Measurements from ENCODE around the gene RASAL3.
"Not testable (repeated sequence)": the region's sequence is repeated elsewhere in the genome, so short reads cannot be mapped to it uniquely, and the experiment has no call there.

The RASAL3 gene

DNA sequence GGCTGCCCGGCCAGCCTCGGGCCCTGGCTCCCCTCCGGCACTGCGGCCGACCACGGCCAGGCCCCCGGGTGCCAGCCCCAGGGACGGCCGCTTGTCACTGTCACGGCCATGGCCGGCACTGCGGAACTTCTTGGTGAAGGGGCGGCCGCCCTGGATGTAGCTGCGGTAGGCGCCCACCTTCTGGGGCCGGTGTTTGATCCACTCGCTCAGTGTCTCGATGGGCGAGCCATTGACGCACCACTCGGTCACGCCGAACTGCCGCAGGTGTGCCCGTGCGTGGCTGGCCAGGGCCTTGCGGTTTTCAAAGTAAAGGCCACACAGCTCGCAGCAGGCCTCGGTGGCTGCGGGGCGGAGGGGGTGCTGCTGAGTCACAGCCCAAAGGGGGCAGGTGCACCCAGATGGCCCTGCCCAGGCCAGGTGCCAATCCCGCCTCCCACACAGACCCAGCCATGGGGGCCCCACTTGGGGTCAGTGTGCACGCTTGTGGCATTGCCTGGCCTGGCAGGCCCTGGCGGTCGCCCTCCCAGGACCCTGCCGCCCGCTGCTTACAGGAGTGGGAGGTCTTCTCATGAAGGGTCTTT, 39.6 kb downstream of the RASAL3 start:
- H3K4me3 Mint-ChIP-seq = no peak overlapping the region
- H3K27ac Mint-ChIP-seq = no peak overlapping the region
- peak; percentile 4 for ATAC-seq

GRCh38 chr19:15424121-15424520, 40.2 kb downstream of the RASAL3 start:
- Mint-ChIP-seq H3K4me3 (no peak overlapping the region), H3K4me1 (peaks cover 15% of the 10 kb centered on the region), H3K27me3 (no peaks in the 10 kb centered on the region), H3K9me3 (no peaks in the 10 kb centered on the region), H3K27ac (no peak overlapping the region), H3K36me3 (peaks cover 58% of the 10 kb centered on the region)
- no peak for ATAC-seq

More for the DNA sequence above, 39.6 kb downstream of the RASAL3 start:
- Mint-ChIP-seq H3K9me3 (no peaks in the 10 kb centered on the region), H3K36me3 (peaks cover 58% of the 10 kb centered on the region), H3K27me3 (no peaks in the 10 kb centered on the region), H3K4me1 (peaks cover 9% of the 10 kb centered on the region)

DNA sequence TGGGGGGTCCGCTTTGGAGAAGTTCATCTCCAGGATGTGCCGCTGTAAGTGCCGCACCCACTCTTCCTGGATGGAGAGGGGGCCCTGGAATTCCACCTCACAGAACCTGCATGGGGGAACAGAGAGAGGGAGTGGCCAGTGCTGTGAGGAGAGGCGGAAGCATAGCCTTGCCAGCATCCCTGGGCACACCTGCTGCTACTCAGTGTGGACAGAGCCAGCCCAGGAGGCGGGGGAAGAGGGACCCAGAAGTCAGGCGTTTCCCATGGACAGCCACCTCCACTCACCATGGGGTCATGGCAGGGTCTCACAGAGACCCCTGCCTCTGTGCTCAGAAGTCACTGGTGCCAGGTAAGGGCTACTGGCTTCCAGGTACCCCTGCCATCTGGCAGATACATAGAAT, 41.2 kb downstream of the RASAL3 start:
- no peaks in the 10 kb centered on the region for H3K27me3 Mint-ChIP-seq
- H3K4me1 Mint-ChIP-seq = peaks cover 25% of the 10 kb centered on the region
- ATAC-seq = no peak
- peaks cover 52% of the 10 kb centered on the region for H3K36me3 Mint-ChIP-seq
- H3K27ac Mint-ChIP-seq = no peak overlapping the region
- H3K4me3 Mint-ChIP-seq = no peak overlapping the region
- no peaks in the 10 kb centered on the region for H3K9me3 Mint-ChIP-seq

GRCh38 chr19:15422296-15423075, 41.9 kb downstream of the RASAL3 start:
- Mint-ChIP-seq H3K36me3 (peaks cover 46% of the 10 kb centered on the region), H3K9me3 (no peaks in the 10 kb centered on the region), H3K27me3 (no peaks in the 10 kb centered on the region), H3K27ac (no peak overlapping the region), H3K4me1 (peaks cover 30% of the 10 kb centered on the region), H3K4me3 (no peak overlapping the region)
- no peak for ATAC-seq

GRCh38 chr19:15421721-15422260, 42.6 kb downstream of the RASAL3 start:
- Mint-ChIP-seq H3K36me3 (peaks cover 40% of the 10 kb centered on the region), H3K27ac (no peak overlapping the region), H3K4me1 (peaks cover 32% of the 10 kb centered on the region), H3K4me3 (no peak overlapping the region), H3K27me3 (no peaks in the 10 kb centered on the region), H3K9me3 (no peaks in the 10 kb centered on the region)
- no peak for ATAC-seq

GRCh38 chr19:15421136-15421695, 43.1 kb downstream of the RASAL3 start:
- no peaks in the 10 kb centered on the region for H3K27me3 Mint-ChIP-seq
- H3K4me1 Mint-ChIP-seq = peaks cover 38% of the 10 kb centered on the region
- ATAC-seq = no peak
- no peak overlapping the region for H3K4me3 Mint-ChIP-seq
- no peak overlapping the region for H3K27ac Mint-ChIP-seq
- H3K9me3 Mint-ChIP-seq = no peaks in the 10 kb centered on the region
- peaks cover 40% of the 10 kb centered on the region for H3K36me3 Mint-ChIP-seq

DNA sequence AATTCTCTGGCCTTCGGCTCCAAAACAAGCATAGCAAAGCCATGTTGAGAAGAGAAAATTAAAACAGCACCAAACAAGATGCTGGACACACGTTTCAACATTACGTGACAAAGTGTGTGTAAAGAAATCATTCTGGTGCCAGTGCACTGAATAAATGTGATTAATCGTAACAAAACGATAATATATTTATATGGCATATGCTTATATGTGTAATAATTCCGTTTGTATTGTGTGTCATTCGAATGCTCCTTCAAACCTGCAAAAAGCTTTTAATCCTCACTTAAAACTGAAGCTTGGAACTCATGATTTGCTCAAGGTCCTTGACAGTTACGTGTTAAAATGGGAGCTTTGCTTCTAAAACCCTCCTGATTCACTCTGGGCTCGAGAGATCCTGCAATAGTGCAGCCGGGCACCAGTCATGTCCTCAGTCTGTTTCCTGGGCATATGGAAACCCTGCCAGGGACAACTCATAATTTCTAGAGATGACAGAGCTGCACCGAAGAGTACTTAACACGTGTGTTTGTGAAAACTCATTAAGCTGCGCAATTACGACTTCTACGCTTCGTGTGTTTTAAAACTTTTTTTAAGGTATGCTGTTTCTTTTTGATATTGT, 44.8 kb downstream of the RASAL3 start:
- Mint-ChIP-seq H3K36me3 (peaks cover 40% of the 10 kb centered on the region), H3K4me3 (peak overlapping the region; percentile 100), H3K27me3 (no peaks in the 10 kb centered on the region), H3K9me3 (no peaks in the 10 kb centered on the region), H3K4me1 (peaks cover 46% of the 10 kb centered on the region), H3K27ac (peak overlapping the region; percentile 99)
- no peak for ATAC-seq

GRCh38 chr19:15418579-15419412, 45.5 kb downstream of the RASAL3 start, which contains the start of gene AKAP8L:
Gene AKAP8L, minus strand, starts transcription at chr19:15418988. Its CDS starts 65 bp downstream, at chr19:15418923.
- peak within 1 kb of the TSS; percentile 100 for H3K4me3 Mint-ChIP-seq
- ATAC-seq = peak; percentile 99
- peaks cover 48% of the 10 kb centered on the region for H3K4me1 Mint-ChIP-seq
- H3K9me3 Mint-ChIP-seq = no peaks in the 10 kb centered on the region
- H3K27ac Mint-ChIP-seq = peak within 1 kb of the TSS; percentile 99
- H3K36me3 Mint-ChIP-seq = peaks cover 35% of the 10 kb centered on the region
- no peaks in the 10 kb centered on the region for H3K27me3 Mint-ChIP-seq

- H3K4me1 Mint-ChIP-seq = peaks cover 48% of the 10 kb centered on the region
These were observed 46.1 kb downstream of the RASAL3 start for GRCh38 chr19:15418231-15418578.

GRCh38 chr19:15417699-15418098, 46.6 kb downstream of the RASAL3 start:
- ATAC-seq = no peak
- Mint-ChIP-seq H3K36me3 (peaks cover 24% of the 10 kb centered on the region), H3K27ac (peak overlapping the region; percentile 99), H3K27me3 (no peaks in the 10 kb centered on the region), H3K4me1 (peaks cover 51% of the 10 kb centered on the region), H3K9me3 (no peaks in the 10 kb centered on the region), H3K4me3 (peak overlapping the region; percentile 100)

More at GRCh38 chr19:15418231-15418578, 46.1 kb downstream of the RASAL3 start:
- Mint-ChIP-seq H3K27me3 (no peaks in the 10 kb centered on the region), H3K4me3 (peak overlapping the region; percentile 100), H3K9me3 (no peaks in the 10 kb centered on the region), H3K36me3 (peaks cover 29% of the 10 kb centered on the region), H3K27ac (peak overlapping the region; percentile 99)
- no peak for ATAC-seq

DNA sequence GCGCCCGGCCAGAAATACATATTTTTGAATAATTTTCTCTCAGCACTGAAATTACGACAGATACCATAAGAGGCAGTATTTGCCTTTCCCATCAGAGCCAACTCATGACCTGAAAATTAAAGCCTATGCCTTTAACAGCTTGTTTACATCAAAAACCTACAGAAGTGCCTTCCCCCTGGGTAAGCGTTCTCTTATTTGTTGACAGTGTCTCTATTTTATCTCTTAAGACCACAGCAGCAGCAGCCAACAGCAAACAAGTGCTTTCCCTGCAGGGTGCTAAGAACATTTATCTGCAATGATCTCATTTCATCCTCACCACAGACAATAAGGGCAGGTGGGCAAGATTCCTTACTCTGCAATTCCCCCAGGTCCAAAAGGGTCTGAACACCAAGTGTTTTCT, 51.5 kb downstream of the RASAL3 start:
- no peaks in the 10 kb centered on the region for H3K9me3 Mint-ChIP-seq
- H3K27me3 Mint-ChIP-seq = no peaks in the 10 kb centered on the region
- no peak overlapping the region for H3K4me3 Mint-ChIP-seq
- no peak for ATAC-seq
- peaks cover 34% of the 10 kb centered on the region for H3K4me1 Mint-ChIP-seq
- no peak overlapping the region for H3K27ac Mint-ChIP-seq
- H3K36me3 Mint-ChIP-seq = peaks cover 31% of the 10 kb centered on the region

DNA sequence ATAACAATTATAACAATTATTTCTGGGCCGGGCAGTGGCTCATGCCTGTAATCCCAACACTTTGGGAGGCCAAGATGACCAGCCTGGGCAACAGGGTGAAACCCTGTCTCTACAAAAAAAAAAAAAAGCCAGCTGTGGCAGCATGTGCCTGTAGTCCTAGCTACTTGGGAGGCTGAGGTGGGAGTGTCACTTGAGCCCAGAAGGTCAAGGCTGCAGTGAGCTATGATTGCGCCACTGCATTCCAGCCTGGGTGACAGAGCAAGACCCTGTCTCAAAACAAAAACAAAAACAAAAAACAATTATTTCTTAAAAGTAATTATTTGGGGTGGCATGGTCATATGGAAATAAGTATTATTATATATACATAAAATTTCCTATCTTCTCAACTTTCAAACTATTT, 53.0 kb downstream of the RASAL3 start:
- H3K27me3 Mint-ChIP-seq, H3K9me3 Mint-ChIP-seq, H3K4me3 Mint-ChIP-seq, H3K27ac Mint-ChIP-seq, ATAC-seq: not testable (repeated sequence)
- Mint-ChIP-seq H3K36me3 (peaks cover 26% of the 10 kb centered on the region), H3K4me1 (peaks cover 20% of the 10 kb centered on the region)

DNA sequence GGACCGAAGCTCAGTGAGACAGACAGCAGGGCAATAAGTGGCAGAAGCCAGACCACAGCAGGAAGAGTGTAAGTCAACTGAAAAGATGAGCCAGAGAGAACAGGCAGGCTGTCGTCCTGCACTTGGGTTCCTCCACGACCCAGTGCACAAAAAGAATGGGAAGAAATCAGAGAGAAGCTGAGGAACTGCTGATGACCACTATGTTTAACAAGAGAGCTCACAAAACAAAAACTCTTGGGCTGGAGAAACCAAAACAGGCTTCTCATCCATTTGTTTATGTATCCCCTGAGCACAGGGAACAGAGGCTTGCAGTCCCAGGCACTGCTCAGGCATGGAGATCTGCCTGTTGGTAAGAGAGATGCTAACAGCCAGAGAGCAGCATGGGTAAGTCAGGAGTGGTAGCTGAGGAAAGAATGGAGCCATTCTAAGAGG, 59.5 kb downstream of the RASAL3 start:
- H3K27me3 Mint-ChIP-seq = no peaks in the 10 kb centered on the region
- H3K4me1 Mint-ChIP-seq = peaks cover 24% of the 10 kb centered on the region
- H3K4me3 Mint-ChIP-seq = no peak overlapping the region
- ATAC-seq = no peak
- peak overlapping the region; percentile 40 for H3K27ac Mint-ChIP-seq
- peaks cover 45% of the 10 kb centered on the region for H3K36me3 Mint-ChIP-seq
- no peaks in the 10 kb centered on the region for H3K9me3 Mint-ChIP-seq

- peak overlapping the region; percentile 40 for H3K27ac Mint-ChIP-seq
- H3K4me3 Mint-ChIP-seq = no peak overlapping the region
- peaks cover 47% of the 10 kb centered on the region for H3K36me3 Mint-ChIP-seq
- H3K4me1 Mint-ChIP-seq = peaks cover 24% of the 10 kb centered on the region
- H3K27me3 Mint-ChIP-seq = no peaks in the 10 kb centered on the region
- no peak for ATAC-seq
- H3K9me3 Mint-ChIP-seq = no peaks in the 10 kb centered on the region
These were observed 60.1 kb downstream of the RASAL3 start for GRCh38 chr19:15404097-15404779.

All from stimulated activated memory B cell treated with anti-CD40 and anti-IgM and Interleukin-4, amounts not matched to agents 10 μg/mL and 1 μg/mL and 100 μg/mL, for 72 hours (primary cell).